Smooth muscle cell (in vitro differentiated cells): Measurements from ENCODE around the gene AJAP1. TPM values are rescaled to one million over a fixed set of nuclear protein-coding genes. Genes with fewer than 3 reads are reported as not detected.

Experiments used
- DNase-seq: peaks from one replicate; lab custom pipeline; 2025; ENCODE audit not compliant: unreplicated experiment; lab: John Stamatoyannopoulos, UW
- H2AFZ ChIP-seq: fragments of 200-600 bp; sonication (generic); 2 replicates; pipeline ENCODE4 v1.6.0; 2016; ENCODE audit warnings: antibody characterized with exemption, low read depth, mild to moderate bottlenecking
- H3F3A ChIP-seq: fragments of 200-600 bp; sonication (generic); 2 replicates; pipeline ENCODE4 v1.6.0; 2017; ENCODE audit warnings: antibody characterized with exemption, low read depth
- H3K27ac ChIP-seq: fragments of 200-600 bp; sonication (generic); 2 replicates; pipeline ENCODE4 v1.5.1; 2016; ENCODE audit warnings: low read depth, mild to moderate bottlenecking
- H3K27me3 ChIP-seq: fragments of 200-600 bp; sonication (generic); 2 replicates; pipeline ENCODE4 v1.6.1; 2016; ENCODE audit warnings: low read depth, mild to moderate bottlenecking
- H3K36me3 ChIP-seq: fragments of 200-600 bp; sonication (generic); 2 replicates; pipeline ENCODE4 v1.5.1; 2016; ENCODE audit warnings: low read depth
- H3K4me1 ChIP-seq: fragments of 200-600 bp; sonication (generic); 2 replicates; pipeline ENCODE4 v1.5.1; 2016; ENCODE audit warnings: low read depth
- H3K4me2 ChIP-seq: fragments of 200-600 bp; sonication (generic); 2 replicates; pipeline ENCODE4 v1.6.0; 2016; ENCODE audit warnings: mild to moderate bottlenecking
- H3K4me3 ChIP-seq: fragments of 200-600 bp; sonication (generic); 2 replicates; pipeline ENCODE4 v1.5.1; 2016; ENCODE audit warnings: mild to moderate bottlenecking
- H3K79me2 ChIP-seq: fragments of 200-600 bp; sonication (generic); 2 replicates; pipeline ENCODE4 v1.6.0; 2016; ENCODE audit warnings: low read depth, mild to moderate bottlenecking
- H3K9ac ChIP-seq: fragments of 200-600 bp; sonication (generic); 2 replicates; pipeline ENCODE4 v1.6.0; 2016; ENCODE audit warnings: low read depth
- H3K9me3 ChIP-seq: fragments of 200-600 bp; sonication (generic); replicated peaks from 2 replicates; pipeline ENCODE4 v1.5.1; 2016; ENCODE audit warnings: low read depth
- H4K20me1 ChIP-seq: fragments of 200-600 bp; sonication (generic); 2 replicates; pipeline ENCODE4 v1.6.0; 2016; ENCODE audit warnings: low read depth
- CTCF ChIP-seq: fragments of 200-600 bp; sonication (generic); IDR thresholded peaks from 2 replicates; pipeline ENCODE4 v1.5.1; 2017; ENCODE audit warnings: borderline replicate concordance, mild to moderate bottlenecking, antibody characterized with exemption; ENCODE audit not compliant: insufficient read depth, poor library complexity, severe bottlenecking
- WGBS: methylation state at CpG from one replicate; pipeline ENCODE4 v1.1.7; 2016; ENCODE audit warnings: low lambda C conversion rate; 5-methylcytosine and 5-hydroxymethylcytosine counted together
- polyA plus RNA-seq: library from polyadenylated mRNA; unstranded; fragments of >200 nt; fragmentation: Nextera tagmentation; extraction: Ambion mirVana; gene quantifications from 2 replicates; pipeline ENCODE4 v1.2.1, GENCODE V29; 2016
- total RNA-seq: library from RNA; depleted of rRNA; stranded (reverse); fragments of >200 nt; gene quantifications from 2 replicates; pipeline ENCODE4 v1.2.3, GENCODE V29; 2014

Gene AJAP1
- total and polyA plus RNA-seq, 2 experiments from 2014 or later = 0.10 to 0.58 TPM

GRCh38 chr1:4626061-4626460, 28.3 kb upstream of the AJAP1 start:
- no peak for DNase-seq
- Histone ChIP-seq H2AFZ (no peak overlapping the region), H3K27ac (no peak overlapping the region), H3K9me3 (no peaks in the 10 kb centered on the region), H3K4me1 (no peaks in the 10 kb centered on the region), H4K20me1 (no peaks in the 10 kb centered on the region), H3F3A (no peaks in the 10 kb centered on the region), H3K4me2 (no peak overlapping the region), H3K36me3 (no peaks in the 10 kb centered on the region), H3K79me2 (no peaks in the 10 kb centered on the region), H3K4me3 (no peak overlapping the region), H3K27me3 (no peaks in the 10 kb centered on the region), H3K9ac (no peak overlapping the region)
- 94% methylated on average over 13 of the region's 13 CpGs for WGBS
- TF ChIP-seq CTCF = no peak

- no peaks in the 10 kb centered on the region for H3K79me2 ChIP-seq
- no peaks in the 10 kb centered on the region for H3K36me3 ChIP-seq
- no peaks in the 10 kb centered on the region for H4K20me1 ChIP-seq
- TF ChIP-seq CTCF = no peak
- no peak overlapping the region for H3K4me2 ChIP-seq
- no peak overlapping the region for H3K4me3 ChIP-seq
- no peak for DNase-seq
- 98% methylated on average over 9 of the region's 9 CpGs for WGBS
- H2AFZ ChIP-seq = no peak overlapping the region
- no peaks in the 10 kb centered on the region for H3F3A ChIP-seq
- no peak overlapping the region for H3K9ac ChIP-seq
- H3K9me3 ChIP-seq = no peaks in the 10 kb centered on the region
- no peak overlapping the region for H3K27ac ChIP-seq
- no peaks in the 10 kb centered on the region for H3K4me1 ChIP-seq
- no peaks in the 10 kb centered on the region for H3K27me3 ChIP-seq
Measured at GRCh38 chr1:4626560-4627319, 27.7 kb upstream of the AJAP1 start.

GRCh38 chr1:4627353-4627752, 27.1 kb upstream of the AJAP1 start:
- no peak overlapping the region for H3K9ac ChIP-seq
- 87% methylated on average over 12 of the region's 12 CpGs for WGBS
- H3K9me3 ChIP-seq = no peaks in the 10 kb centered on the region
- no peaks in the 10 kb centered on the region for H3K79me2 ChIP-seq
- no peaks in the 10 kb centered on the region for H4K20me1 ChIP-seq
- no peak overlapping the region for H3K4me3 ChIP-seq
- TF ChIP-seq CTCF = no peak
- no peaks in the 10 kb centered on the region for H3K36me3 ChIP-seq
- DNase-seq = no peak
- no peaks in the 10 kb centered on the region for H3K4me1 ChIP-seq
- no peaks in the 10 kb centered on the region for H3K27me3 ChIP-seq
- no peak overlapping the region for H3K4me2 ChIP-seq
- no peak overlapping the region for H2AFZ ChIP-seq
- H3F3A ChIP-seq = no peaks in the 10 kb centered on the region
- no peak overlapping the region for H3K27ac ChIP-seq

- no peaks in the 10 kb centered on the region for H3K4me1 ChIP-seq
- no peak overlapping the region for H3K4me3 ChIP-seq
- H3K79me2 ChIP-seq = no peaks in the 10 kb centered on the region
- 93% methylated on average over 7 of the region's 7 CpGs for WGBS
- TF ChIP-seq CTCF = no peak
- DNase-seq = no peak
- H3F3A ChIP-seq = no peaks in the 10 kb centered on the region
- no peaks in the 10 kb centered on the region for H3K9me3 ChIP-seq
- H3K27ac ChIP-seq = no peak overlapping the region
- no peaks in the 10 kb centered on the region for H4K20me1 ChIP-seq
- no peaks in the 10 kb centered on the region for H3K27me3 ChIP-seq
- H3K4me2 ChIP-seq = no peak overlapping the region
- H2AFZ ChIP-seq = no peak overlapping the region
- no peaks in the 10 kb centered on the region for H3K36me3 ChIP-seq
- H3K9ac ChIP-seq = no peak overlapping the region
Measured at GRCh38 chr1:4628992-4629391, 25.4 kb upstream of the AJAP1 start.
